Osteoblast (primary cell): ENCODE data around the gene PSMB8. TPM values are rescaled to one million over a fixed set of nuclear protein-coding genes. Genes with fewer than 3 reads are reported as not detected.

Experiments
- DNase-seq: peaks from one replicate; pipeline ENCODE4 v3.0.0; 2011; ENCODE audit warnings: low spot score, mixed read lengths; ENCODE audit not compliant: insufficient read length; ENCODE audit errors: missing footprints
- H2AFZ ChIP-seq: 2 replicates; pipeline ENCODE4 v1.6.0; 2011; ENCODE audit warnings: mild to moderate bottlenecking, low read length
- H3K27ac ChIP-seq: 2 replicates; pipeline ENCODE4 v1.5.1; 2011; ENCODE audit warnings: mild to moderate bottlenecking, low read depth, low read length, moderate library complexity
- H3K27me3 ChIP-seq: 2 replicates; pipeline ENCODE4 v1.6.0; 2012; ENCODE audit warnings: mild to moderate bottlenecking, control low read depth, inconsistent platforms, low read length, moderate library complexity; ENCODE audit not compliant: insufficient read depth
- H3K36me3 ChIP-seq: 2 replicates; pipeline ENCODE4 v1.5.1; 2011; ENCODE audit warnings: mild to moderate bottlenecking, low read length, control low read depth, moderate library complexity; ENCODE audit not compliant: insufficient read depth
- H3K4me1 ChIP-seq: 2 replicates; pipeline ENCODE4 v1.5.1; 2011; ENCODE audit warnings: mild to moderate bottlenecking, low read length, control low read depth, moderate library complexity; ENCODE audit not compliant: insufficient read depth
- H3K4me2 ChIP-seq: 2 replicates; pipeline ENCODE4 v1.6.0; 2011; ENCODE audit warnings: mild to moderate bottlenecking, low read length; ENCODE audit not compliant: insufficient read depth
- H3K4me3 ChIP-seq: fragments of 200-600 bp; sonication (generic); 3 replicates; pipeline ENCODE4 v1.5.1; 2012; ENCODE audit warnings: mild to moderate bottlenecking, low read length, inconsistent platforms; ENCODE audit not compliant: insufficient read depth
- H3K79me2 ChIP-seq: 2 replicates; pipeline ENCODE4 v1.6.0; 2012; ENCODE audit warnings: mild to moderate bottlenecking, low read length, control low read depth, inconsistent platforms; ENCODE audit not compliant: insufficient read depth
- H3K9me3 ChIP-seq: 2 replicates; pipeline ENCODE4 v1.5.1; 2011; ENCODE audit warnings: low read depth, low read length, control low read depth
- H4K20me1 ChIP-seq: 2 replicates; pipeline ENCODE4 v1.6.0; 2012; ENCODE audit warnings: mild to moderate bottlenecking, low read length, control low read depth; ENCODE audit not compliant: insufficient read depth
- CTCF ChIP-seq: IDR thresholded peaks from 2 replicates; pipeline ENCODE4 v1.5.1; 2011; ENCODE audit warnings: mild to moderate bottlenecking, low read depth, low read length, moderate library complexity; ENCODE audit errors: extremely low read depth
- total RNA-seq: library from RNA; depleted of rRNA; stranded (reverse); fragments of >200 nt; gene quantifications from 2 replicates; pipeline ENCODE4 v1.2.3, GENCODE V29; 2012

The PSMB8 gene
- total RNA-seq, 1 donor = 67.3 TPM

GRCh38 chr6:32830017-32830416 is 13.8 kb downstream of the PSMB8 start:
- Histone ChIP-seq H3K4me3 (no peak overlapping the region), H3K79me2 (no peaks in the 10 kb centered on the region), H4K20me1 (no peaks in the 10 kb centered on the region), H3K36me3 (peaks cover 27% of the 10 kb centered on the region), H3K27me3 (no peaks in the 10 kb centered on the region), H3K4me1 (peaks cover 5% of the 10 kb centered on the region), H3K4me2 (no peak overlapping the region), H2AFZ (no peak overlapping the region), H3K27ac (no peak overlapping the region), H3K9me3 (no peaks in the 10 kb centered on the region)
- peak; percentile 55 for DNase-seq
- TF ChIP-seq CTCF = no peak

GRCh38 chr6:32829495-32829894 is 14.4 kb downstream of the PSMB8 start:
- peaks cover 21% of the 10 kb centered on the region for H3K36me3 ChIP-seq

GRCh38 chr6:32827025-32827424 is 16.8 kb downstream of the PSMB8 start:
- peaks cover 5% of the 10 kb centered on the region for H3K4me1 ChIP-seq
- DNase-seq = no peak

More at GRCh38 chr6:32829495-32829894, 14.4 kb downstream of the PSMB8 start:
- Histone ChIP-seq H3K4me2 (no peak overlapping the region), H3K79me2 (no peaks in the 10 kb centered on the region), H3K4me3 (no peak overlapping the region), H2AFZ (no peak overlapping the region), H4K20me1 (no peaks in the 10 kb centered on the region), H3K4me1 (peaks cover 5% of the 10 kb centered on the region), H3K27me3 (no peaks in the 10 kb centered on the region), H3K9me3 (no peaks in the 10 kb centered on the region), H3K27ac (no peak overlapping the region)
- no peak for DNase-seq
- no peak for TF ChIP-seq CTCF

GRCh38 chr6:32825966-32826365 is 17.9 kb downstream of the PSMB8 start:
- H3K79me2 ChIP-seq = no peaks in the 10 kb centered on the region
- peak; percentile 51 for TF ChIP-seq CTCF
- H2AFZ ChIP-seq = peak overlapping the region; percentile 8
- no peak overlapping the region for H3K4me3 ChIP-seq
- H3K4me1 ChIP-seq = peaks cover 5% of the 10 kb centered on the region
- no peak for DNase-seq
- H3K27me3 ChIP-seq = no peaks in the 10 kb centered on the region
- peak overlapping the region; percentile 37 for H3K4me2 ChIP-seq
- no peaks in the 10 kb centered on the region for H3K9me3 ChIP-seq
- H4K20me1 ChIP-seq = no peaks in the 10 kb centered on the region
- H3K27ac ChIP-seq = no peak overlapping the region
- H3K36me3 ChIP-seq = peaks cover 11% of the 10 kb centered on the region

More at GRCh38 chr6:32827025-32827424, 16.8 kb downstream of the PSMB8 start:
- H3K36me3 ChIP-seq = peaks cover 15% of the 10 kb centered on the region
- H3K4me2 ChIP-seq = no peak overlapping the region
- H3K79me2 ChIP-seq = no peaks in the 10 kb centered on the region
- no peak overlapping the region for H3K4me3 ChIP-seq
- TF ChIP-seq CTCF = no peak
- H2AFZ ChIP-seq = no peak overlapping the region
- no peak overlapping the region for H3K27ac ChIP-seq
- no peaks in the 10 kb centered on the region for H3K9me3 ChIP-seq
- no peaks in the 10 kb centered on the region for H3K27me3 ChIP-seq
- H4K20me1 ChIP-seq = no peaks in the 10 kb centered on the region
